ENCODE results near the gene SLC12A2. TPM values are rescaled to one million over a fixed set of nuclear protein-coding genes. Genes with fewer than 3 reads are reported as not detected.

Gene SLC12A2
- total RNA-seq, 1 donor from 2014 or later = 14.5 TPM

DNA sequence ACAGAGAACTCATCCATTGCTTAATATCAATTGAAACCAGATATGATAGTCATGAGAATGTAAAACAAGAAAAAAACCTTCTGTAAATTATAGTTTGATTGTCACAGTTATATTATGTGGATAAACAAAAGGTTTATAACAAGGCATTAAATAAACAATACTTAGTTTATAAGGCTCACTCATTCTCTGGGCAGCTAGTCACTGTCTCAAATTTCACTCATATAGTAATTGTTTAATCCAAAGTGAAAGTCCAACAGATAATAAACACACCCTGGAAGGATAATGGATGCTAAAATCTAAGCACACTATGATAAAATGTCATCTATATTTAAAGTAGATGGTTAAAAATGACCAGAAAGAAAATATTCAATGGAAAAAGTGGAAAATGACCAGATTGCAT is 30.8 kb upstream of the SLC12A2 start:
- Histone ChIP-seq H3K4me3 (ENCODE audit: low read depth, low read length) (no peak overlapping the region), H3K27me3 (ENCODE audit: control insufficient read depth, insufficient read depth, low read length) (no peaks in the 10 kb centered on the region), H3K36me3 (ENCODE audit: control insufficient read depth, insufficient read depth, low read length) (no peaks in the 10 kb centered on the region)
- TF ChIP-seq, protein P1, sequence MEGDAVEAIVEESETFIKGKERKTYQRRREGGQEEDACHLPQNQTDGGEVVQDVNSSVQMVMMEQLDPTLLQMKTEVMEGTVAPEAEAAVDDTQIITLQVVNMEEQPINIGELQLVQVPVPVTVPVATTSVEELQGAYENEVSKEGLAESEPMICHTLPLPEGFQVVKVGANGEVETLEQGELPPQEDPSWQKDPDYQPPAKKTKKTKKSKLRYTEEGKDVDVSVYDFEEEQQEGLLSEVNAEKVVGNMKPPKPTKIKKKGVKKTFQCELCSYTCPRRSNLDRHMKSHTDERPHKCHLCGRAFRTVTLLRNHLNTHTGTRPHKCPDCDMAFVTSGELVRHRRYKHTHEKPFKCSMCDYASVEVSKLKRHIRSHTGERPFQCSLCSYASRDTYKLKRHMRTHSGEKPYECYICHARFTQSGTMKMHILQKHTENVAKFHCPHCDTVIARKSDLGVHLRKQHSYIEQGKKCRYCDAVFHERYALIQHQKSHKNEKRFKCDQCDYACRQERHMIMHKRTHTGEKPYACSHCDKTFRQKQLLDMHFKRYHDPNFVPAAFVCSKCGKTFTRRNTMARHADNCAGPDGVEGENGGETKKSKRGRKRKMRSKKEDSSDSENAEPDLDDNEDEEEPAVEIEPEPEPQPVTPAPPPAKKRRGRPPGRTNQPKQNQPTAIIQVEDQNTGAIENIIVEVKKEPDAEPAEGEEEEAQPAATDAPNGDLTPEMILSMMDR (IDR thresholded peaks at IDR 0.05; ENCODE audit: insufficient read depth, low read length, severe bottlenecking) = no peak
- FAIRE-seq (no peak), DNase-seq (ENCODE audit: low read depth) (no peak)

DNA sequence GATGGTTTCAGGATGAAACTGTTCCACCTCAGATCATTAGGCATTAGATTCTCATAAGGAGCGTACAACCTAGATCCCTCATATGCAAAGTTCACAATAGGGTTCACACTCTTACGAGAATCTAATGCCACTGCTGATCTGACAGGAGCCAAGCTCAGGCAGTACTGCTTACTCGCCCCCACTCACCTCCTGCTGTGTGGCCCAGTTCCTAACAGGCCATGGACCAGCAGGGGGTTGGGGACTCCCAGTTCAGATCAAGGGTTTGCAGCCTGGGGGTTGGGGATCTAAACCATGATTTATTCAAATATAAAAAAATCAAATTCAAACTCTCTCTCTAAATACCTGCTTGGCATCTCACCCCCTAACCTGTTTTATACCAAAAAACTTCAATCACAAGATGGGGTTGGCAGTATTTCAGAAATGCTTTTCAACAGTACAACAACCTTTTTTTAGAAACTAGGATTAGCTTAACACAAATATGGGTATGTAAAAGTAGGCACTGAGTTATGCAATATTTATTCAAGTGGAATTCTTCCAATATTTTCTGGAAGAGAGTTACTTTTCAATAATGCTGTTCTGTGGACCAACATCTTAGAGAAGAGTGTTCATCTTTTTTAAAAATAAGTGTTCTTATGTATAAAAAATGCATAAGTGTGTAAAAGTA is 30.1 kb upstream of the SLC12A2 start:
- H3K4me3 ChIP-seq (ENCODE audit: low read depth, low read length) = no peak overlapping the region
- H3K36me3 ChIP-seq (ENCODE audit: control insufficient read depth, insufficient read depth, low read length) = peaks cover 1% of the 10 kb centered on the region
- FAIRE-seq = no peak
- no peaks in the 10 kb centered on the region for H3K27me3 ChIP-seq (ENCODE audit: control insufficient read depth, insufficient read depth, low read length)
- TF ChIP-seq, protein P1 (IDR thresholded peaks at IDR 0.05; ENCODE audit: insufficient read depth, low read length, severe bottlenecking) = no peak
- no peak for DNase-seq (ENCODE audit: low read depth)

DNA sequence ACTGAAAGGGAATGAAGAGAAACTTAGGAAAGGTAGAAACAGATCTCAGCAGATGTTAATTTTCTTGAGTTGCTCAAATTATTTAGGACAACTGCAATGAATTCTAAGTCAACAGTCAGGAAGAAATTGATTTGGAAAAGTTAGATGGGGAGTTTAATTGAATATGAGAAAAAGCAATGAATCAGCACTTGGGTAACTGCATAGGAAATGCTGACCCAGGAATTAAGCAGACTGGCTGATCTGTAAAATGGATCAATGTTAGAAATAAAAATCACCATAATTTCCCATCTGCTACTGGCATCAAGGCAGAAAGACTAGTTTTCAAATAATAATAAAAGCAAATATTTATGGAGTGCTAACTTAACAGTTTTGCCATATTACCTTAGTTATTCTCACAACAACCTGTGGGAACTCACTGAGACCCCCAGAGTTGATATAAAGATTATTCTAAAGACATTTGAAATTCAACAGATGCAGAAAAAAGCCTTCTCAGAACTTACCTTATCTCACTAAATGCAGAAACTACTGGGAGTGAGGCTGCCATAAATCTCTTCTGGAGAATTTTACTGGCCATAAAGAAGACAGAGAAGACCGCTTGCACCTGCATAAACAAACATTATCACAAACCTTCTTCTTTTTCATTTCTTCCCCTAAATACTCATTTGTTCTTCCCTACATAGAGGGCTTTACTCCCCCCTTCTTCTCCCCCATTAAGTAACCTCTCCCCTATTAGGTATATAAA is 22.8 kb upstream of the SLC12A2 start:
- no peak for FAIRE-seq
- Histone ChIP-seq H3K4me3 (ENCODE audit: low read depth, low read length) (no peak overlapping the region), H3K36me3 (ENCODE audit: control insufficient read depth, insufficient read depth, low read length) (peaks cover 1% of the 10 kb centered on the region), H3K27me3 (ENCODE audit: control insufficient read depth, insufficient read depth, low read length) (no peaks in the 10 kb centered on the region)
- TF ChIP-seq, protein P1 (IDR thresholded peaks at IDR 0.05; ENCODE audit: insufficient read depth, low read length, severe bottlenecking) = no peak
- DNase-seq (ENCODE audit: low read depth) = no peak

DNA sequence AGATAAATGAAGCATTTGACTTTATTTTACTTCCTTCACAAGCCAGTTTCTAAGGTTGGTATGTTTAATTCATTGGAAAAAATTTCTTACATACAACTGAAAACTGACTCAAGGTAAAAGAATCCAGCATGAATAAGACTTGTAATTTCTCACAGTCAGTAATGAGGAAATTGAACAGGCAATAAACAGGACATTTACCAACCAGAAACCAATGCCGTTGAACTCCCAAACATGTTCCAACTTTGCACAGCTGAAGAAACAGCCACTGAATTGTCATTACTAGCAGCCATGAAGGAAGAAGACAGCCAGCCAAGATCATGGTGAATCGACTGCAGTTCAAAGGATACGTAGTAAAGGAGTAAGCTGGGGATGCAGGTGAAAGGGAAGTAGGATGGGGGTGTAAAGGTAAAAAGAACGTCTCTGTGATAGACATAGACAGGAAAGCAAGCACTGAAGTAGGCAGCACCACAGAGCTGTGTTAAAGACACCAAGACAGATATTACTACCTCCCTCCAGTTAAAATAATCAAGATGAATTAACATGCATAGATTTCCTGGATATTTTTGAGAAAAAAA is 21.3 kb upstream of the SLC12A2 start:
- no peak overlapping the region for H3K4me3 ChIP-seq (ENCODE audit: low read depth, low read length)
- DNase-seq (ENCODE audit: low read depth) = peak; percentile 95

DNA sequence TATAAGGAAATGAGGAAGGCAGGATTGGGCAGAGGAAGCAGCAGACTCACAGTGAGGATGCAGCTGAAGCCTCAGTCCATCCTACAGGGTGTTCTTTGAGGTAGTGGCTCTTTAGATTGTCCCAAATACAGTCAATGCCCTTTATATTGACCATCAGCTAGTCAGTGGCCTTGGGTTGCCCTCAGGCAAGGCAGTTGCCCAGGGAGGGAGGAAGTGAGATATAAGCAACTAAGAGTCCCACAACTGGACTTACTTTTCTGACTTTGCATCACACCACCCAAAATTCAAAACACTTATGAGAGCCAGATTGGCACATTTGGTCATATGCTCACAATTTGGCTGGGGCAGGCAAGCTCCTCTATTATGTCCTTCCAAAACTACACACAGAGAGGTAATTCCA is 9.4 kb upstream of the SLC12A2 start:
- Histone ChIP-seq H3K36me3 (ENCODE audit: control insufficient read depth, insufficient read depth, low read length) (peaks cover 2% of the 10 kb centered on the region), H3K4me3 (ENCODE audit: low read depth, low read length) (no peak overlapping the region), H3K27me3 (ENCODE audit: control insufficient read depth, insufficient read depth, low read length) (no peaks in the 10 kb centered on the region)
- no peak for DNase-seq (ENCODE audit: low read depth)
- FAIRE-seq = no peak
- TF ChIP-seq, protein P1 (IDR thresholded peaks at IDR 0.05; ENCODE audit: insufficient read depth, low read length, severe bottlenecking) = no peak

More for the DNA sequence above, 21.3 kb upstream of the SLC12A2 start:
- Histone ChIP-seq H3K27me3 (ENCODE audit: control insufficient read depth, insufficient read depth, low read length) (no peaks in the 10 kb centered on the region), H3K36me3 (ENCODE audit: control insufficient read depth, insufficient read depth, low read length) (peaks cover 1% of the 10 kb centered on the region)
- peak; percentile 77 for FAIRE-seq
- TF ChIP-seq, protein P1 (IDR thresholded peaks at IDR 0.05; ENCODE audit: insufficient read depth, low read length, severe bottlenecking) = no peak
